Activated naive CD8-positive, alpha-beta T cell treated with anti-CD3 and anti-CD28 coated beads, Interleukin-2, amount 50 U/mL, for 16 hours (primary cell): ENCODE results near the gene PTPRCAP.
A peak's percentile ranks its signal among the peaks of the same experiment; 100 is the strongest.
"Not testable (repeated sequence)": the region's sequence is repeated elsewhere in the genome, so short reads cannot be mapped to it uniquely, and the experiment has no call there.

Experiments used
- DNase-seq: peaks from one replicate; pipeline ENCODE4 v3.0.0-alpha.2; 2020; ENCODE audit warnings: low read depth, low spot score

The PTPRCAP gene

DNA sequence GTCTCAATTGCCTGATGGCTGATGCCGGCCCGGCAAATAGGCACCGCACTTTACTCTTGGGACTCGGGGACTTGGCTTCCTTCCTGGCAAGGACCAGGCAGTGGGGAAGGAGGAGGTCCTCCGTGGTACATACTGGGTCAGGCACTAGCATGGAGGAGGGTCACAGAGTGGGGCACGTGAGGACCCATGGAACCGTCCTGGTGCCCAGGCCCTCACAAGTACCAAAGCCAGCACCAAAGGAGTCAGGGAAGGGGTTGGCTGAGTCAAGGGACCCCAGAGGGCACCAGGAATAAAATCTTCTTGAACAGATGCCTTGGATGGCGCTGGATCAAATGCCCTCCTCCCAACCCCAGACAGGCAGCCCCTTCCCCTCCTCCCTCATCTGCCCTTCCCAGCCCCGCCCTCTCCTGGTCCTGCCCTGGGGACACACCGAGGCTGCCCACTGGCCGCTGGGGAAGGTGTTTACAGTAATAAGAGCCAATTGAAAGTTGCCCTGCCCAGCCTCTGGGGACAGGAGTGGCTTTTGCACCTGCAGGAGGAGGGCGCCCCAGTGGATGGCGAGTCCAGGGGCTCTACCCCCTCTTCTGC, 27.6 kb downstream of the PTPRCAP start:
- DNase-seq: no peak

DNA sequence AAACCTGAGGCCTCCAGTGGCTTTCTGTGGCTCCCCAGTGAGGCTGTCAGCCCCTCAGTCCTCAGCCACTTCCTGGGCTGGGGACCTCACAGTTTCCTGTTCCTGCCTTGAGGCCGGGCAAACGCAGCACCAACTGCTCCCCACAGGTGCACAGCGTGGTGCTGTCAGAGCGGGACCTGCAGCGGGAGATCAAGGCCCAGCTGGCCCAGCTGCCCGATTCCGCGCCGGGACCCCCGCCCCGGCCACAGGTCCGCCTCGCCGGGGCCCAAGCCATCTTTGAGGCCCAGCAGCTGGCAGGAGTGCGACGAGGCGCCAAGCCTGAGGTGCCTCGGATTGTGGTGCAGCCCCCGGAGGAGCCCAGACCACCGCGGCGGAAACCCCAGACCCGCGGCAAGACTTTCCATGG, 28.2 kb downstream of the PTPRCAP start:
- no peak for DNase-seq

DNA sequence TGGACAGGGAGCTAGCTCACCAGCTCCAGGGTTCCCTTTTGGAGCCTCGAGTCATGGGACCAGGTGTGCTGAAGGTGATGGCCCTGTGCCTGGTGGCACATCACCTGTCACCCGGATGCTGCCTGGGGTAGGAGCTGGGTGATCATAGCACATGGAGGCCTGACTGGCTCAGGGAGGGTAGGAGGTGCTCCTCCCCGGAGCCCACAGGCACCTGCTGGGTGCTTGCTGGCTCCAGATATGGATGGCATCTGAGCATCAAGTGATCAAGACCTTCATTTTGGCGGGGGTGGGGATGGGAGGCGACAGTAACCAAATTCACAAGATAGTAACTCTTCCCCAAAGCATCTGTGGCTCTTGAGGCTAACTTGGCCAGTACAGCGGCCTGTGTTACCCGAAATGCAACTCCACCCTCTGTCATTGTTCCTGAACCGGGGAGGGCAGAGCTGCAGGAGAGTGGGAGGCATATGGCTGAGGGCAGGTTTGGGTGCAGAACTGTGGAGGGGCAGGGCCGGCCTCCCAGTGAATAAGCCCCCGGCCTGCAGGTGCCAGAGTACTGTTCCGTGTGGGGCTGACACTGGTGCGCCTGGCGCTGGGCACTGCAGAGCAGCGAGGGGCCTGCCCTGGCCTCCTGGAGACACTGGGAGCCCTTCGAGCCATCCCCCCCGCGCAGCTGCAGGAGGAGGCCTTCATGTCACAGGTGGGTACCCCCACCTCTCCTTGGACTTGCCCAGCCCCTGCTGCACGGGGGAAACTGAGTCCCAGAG, 28.9 kb downstream of the PTPRCAP start:
- DNase-seq: no peak

DNA sequence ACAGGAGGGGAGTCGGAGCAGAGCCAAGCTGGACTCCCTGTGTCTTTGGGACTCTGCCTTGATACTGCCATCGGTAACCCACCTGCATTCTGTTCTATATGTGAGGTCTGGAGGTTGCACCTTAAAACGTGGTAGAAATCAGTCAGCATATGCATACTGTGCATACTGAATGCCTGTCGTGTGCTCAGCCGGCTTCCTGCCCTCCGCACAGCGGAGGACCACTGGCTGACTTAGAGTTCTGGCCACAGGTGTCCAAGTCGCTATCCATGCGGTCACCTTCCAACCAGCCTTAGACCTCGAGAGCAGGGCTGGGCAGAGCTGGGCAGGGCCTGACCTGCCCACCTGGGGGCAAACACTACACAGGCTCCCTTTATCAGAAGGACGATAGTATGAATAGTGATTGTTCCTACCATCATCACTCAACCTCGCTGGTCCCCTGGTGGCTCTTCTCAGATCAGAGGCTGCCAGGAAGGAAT, 29.8 kb downstream of the PTPRCAP start:
- DNase-seq: no peak

DNA sequence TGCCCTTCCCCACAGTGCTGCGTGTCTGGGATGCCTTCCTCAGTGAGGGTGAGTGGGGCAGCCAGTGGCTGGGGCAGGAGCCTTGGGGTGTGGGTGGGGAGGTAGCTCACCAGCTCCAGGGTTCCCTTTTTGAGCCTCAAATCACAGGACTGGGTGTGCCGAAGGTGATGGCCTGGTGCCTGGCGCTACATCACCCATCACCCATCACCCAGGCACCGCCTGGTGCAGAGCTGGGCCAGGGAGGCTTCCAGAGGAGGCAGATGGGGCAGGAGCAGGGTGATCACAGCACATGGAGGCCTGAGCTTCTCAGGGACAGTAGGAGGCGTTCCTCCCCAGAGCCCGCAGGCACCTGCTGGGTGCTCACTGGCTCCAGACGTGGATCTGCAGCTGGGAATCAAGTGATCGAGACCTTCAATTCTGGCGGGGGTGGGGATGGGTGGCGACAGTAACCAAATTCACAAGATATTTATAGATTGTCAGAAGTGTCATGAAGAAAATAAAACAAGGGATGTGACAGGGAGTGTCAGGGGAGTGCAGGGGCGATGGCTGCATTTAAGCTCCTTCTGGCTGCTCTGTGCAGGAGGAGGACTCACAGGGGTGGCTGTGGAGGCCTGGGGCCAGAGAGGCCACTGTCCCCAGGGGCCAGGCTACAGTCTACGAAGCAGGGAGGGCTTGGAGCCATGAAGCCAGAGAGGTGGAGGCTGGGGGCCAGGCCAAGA, 30.4 kb downstream of the PTPRCAP start:
- no peak for DNase-seq

DNA sequence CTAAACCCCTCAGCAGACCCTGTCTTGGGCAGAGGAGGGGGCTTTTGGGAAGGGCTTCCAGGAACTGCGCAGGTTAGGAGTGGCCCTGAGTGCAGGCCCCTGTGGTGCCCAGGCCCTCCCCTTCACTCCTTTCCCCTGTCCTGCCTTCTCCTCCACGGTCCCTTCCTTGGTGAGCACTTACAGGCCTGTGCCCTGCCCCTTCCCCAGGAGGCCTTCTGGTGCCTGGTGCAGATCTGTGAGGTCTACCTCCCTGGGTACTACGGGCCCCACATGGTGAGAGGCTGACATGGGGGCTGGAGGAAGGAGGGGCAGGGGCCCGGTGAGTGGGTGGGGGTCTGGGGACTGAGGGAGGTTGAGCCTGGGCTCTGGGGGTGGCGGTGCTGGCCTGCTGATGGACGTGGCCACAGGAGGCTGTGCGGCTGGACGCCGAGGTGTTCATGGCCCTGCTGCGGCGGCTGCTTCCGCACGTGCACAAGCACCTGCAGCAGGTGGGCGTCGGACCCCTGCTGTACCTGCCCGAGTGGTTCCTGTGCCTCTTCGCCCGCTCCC, 31.0 kb downstream of the PTPRCAP start:
- no peak for DNase-seq

DNA sequence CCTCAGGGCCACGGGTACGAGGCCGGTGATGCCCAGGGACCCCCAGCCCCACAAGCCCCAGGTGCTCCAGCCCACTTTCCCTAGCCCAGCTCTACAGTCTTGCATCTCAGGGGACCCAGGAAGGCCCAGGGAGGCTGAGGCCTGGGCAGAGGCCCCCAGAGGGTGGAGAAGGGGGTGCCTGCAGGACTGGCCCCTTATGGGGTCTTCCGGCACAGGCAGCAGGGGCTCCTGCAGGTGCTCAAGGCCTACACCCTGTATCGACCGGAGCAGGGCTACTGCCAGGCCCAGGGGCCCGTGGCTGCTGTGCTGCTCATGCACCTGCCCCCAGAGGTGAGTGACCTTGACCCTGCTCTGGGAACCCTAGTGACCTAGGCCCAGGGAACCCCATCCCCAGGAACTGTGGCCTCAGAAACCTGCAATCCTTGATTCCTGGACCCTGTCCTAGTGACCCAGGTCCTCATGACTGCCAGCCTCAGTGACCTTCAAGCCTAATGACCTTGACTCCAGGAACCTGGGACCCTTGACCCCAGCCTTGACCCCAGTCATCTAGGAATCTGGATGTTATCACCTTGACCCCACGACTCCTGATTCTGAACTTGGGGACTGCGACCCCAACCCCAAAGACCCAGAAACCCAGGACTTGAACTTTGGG, 31.7 kb downstream of the PTPRCAP start:
- no peak for DNase-seq

DNA sequence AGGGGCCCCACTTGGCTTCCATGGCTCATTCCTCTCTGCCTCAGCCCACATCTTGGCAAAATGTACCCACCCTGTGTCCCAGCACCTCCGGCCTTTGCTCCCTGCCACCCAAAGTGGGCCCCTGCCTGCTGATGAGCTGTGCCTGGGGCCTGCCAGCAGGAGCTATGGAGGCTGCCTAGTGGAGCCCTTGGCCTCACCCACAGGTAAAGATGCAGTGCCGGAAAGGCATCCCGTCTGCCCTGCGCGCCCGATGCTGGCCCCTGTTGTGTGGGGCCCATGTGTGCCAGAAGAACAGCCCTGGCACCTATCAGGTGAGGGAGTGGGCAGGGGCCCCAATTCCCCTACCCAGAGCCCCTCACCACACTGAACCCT, 32.3 kb downstream of the PTPRCAP start:
- no peak for DNase-seq

DNA sequence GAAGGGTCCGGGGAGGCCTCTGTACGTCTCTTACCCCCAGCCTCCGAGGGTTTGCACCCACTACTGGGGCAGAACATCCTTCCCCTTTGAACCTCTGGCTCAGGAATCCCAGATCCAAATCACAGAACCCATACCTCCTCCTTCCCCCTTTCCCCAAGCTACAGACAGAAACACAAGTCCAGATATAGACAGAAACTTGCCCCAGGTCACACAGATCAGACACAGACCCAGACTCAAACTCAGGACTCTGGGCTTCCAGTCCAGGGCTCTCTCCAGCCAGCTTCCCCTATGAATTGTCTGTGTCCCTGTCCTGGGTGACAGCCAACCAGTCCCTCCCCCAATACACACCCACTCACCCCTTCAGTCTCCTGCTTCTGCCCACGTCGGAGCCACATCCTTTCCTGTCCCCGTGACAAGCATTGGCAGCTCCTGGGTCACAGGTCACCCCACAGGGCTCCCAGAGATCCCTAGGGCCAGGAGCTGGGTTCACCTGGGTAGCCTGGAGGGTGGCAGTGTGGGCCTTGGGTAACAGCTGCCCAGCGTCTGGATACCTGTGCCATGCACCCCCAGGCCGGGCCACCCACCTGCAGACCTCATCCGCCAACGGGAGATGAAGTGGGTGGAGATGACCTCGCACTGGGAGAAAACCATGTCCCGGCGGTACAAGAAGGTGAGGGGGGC, 32.8 kb downstream of the PTPRCAP start:
- DNase-seq: no peak

DNA sequence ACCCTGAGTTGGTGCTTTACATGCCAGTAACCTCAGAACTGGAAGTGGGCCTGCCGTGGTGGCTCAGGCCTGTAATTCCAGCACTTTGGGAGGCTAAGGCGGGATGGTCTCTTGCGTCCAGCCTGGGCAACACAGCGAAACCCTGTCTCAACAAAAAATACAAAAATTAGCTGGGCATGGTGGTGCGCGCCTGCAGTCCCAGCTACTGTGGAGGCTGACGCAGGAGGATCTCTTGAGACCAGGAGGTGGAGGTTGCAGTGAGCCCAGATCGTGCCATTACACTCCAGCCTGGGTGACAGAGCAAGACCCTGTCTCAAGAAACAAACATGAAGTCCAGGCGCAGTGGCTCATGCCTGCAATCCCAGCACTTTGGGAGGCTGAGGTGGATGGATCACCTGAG, 34.4 kb downstream of the PTPRCAP start:
- not testable (repeated sequence) for DNase-seq

DNA sequence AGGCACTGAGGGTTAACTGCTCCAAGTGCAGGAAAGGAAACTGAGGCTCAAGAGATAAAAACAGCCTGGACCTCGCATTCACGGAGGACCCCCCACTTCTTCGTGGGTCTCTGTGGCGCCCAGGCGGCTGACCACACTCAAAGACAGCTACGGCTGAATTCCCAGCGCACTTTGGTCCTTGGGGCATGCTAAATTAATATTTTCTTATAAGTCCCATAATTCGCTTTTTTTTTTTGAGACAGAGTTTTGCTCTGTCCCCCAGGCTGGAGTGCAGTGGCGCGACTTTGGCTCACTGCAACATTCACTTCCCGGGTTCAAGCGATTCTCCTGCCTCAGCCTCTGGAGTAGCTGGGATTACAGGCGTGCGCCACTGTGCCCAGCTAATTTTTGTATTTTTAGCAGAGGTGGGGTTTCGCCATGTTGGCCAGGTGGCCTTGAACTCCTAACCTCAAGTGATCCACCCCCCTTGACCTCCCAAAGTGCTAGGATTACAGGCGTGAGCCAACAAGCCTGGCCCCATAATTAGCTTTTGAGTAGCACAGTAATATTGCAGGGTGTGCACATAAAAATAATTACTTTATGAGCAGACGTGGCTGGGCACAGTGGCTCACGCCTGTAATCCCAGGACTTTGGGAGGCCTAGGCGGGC, 35.2 kb downstream of the PTPRCAP start:
- DNase-seq: not testable (repeated sequence)

DNA sequence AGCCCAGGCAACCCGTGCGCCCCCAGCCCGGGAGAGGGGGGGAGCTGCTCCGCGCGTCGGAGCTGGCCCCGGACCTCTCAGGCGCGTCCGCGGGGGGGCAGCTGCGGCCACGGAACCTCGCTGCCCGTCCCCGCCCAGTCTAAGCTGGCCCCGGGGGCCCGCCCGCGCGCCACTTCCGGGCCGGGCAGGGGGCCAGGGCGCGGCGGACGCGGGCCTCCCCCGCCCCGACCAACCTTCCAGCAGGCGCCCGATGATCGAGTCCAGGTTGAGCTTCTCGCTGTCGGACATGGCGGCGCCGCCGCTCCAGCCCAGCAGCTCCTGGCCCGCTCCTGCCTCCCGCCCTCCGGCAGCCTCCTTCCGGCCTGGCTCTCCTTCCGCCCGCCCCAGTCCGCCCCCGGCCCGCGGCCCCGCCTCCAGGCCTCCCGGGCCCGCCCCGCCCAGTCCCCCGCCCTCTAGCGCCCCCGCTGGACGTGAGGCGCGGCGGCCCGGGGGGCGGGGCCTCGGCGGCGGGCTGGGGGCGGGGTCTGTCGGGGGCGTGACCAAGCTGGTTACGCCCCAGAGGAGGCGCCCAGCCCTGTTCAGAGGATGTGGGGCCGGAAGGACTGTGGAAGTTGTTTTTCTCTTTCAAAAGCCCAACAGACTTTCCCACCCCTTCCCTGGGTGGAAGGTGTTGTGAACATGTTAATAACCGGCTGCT, 35.8 kb downstream of the PTPRCAP start, which contains the start of gene PPP1CA:
Gene PPP1CA, minus strand, starts transcription at position 364 of the 697 bp plus-strand sequence. Its CDS starts 76 bp downstream, at position 288.
- peak; percentile 79 for DNase-seq

DNA sequence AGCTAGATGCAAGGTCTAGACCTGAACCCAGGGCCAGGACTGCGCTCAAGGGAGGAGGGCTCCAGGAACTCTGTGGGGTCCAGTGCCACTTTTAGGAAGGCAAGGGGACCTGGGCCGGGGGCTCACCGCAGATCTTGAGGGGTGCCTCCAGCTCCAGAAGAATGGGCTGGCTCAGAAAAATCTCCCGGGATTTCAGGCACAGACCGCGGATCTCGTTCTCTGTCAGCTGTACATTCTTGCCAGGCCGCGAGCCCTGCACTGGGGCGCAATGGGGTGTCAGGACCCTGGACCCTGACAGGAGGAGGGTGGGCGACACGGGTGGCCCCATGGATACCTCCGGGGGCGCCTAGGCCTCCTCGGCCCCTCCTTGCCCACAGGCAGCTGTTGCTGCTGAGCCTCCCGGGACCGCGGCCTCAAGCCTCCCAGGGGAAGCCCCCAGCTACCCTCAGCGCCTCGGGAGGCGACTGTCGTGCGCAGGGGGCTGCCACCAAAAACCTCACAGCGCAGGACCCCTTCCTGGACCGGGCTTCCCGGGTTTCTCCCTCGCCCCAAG, 36.5 kb downstream of the PTPRCAP start:
- DNase-seq: no peak

DNA sequence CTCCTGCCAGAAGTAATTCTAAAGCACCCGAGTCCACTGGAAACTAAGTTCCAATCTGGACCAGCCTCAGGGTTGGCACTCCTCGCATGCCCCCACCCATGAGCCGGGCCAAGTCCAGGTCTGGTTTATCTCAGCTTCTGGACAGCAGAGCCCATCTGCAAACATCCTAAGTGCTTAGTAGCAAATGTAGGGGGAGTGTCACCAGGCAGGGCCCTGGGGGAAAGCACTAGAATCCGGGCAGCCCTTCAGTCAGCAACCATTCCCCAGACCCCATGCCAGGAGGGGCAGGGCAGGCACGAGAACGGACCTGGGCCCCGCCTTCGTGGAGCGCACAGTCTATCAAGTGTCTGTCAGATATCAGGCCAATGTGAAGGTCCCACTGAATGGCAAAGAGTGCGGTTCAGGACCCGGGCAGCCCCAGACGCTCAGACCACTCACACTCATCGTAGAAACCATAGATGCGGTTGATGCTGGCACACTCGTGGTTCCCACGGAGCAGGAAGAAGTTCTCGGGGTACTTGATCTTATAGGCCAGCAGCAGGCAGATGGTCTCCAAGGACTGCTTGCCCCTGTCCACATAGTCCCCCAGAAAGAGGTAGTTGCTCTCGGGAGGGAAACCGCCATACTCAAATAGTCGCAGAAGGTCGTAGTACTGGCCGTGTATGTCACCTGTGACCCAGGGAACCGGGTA, 37.1 kb downstream of the PTPRCAP start:
- DNase-seq: no peak

DNA sequence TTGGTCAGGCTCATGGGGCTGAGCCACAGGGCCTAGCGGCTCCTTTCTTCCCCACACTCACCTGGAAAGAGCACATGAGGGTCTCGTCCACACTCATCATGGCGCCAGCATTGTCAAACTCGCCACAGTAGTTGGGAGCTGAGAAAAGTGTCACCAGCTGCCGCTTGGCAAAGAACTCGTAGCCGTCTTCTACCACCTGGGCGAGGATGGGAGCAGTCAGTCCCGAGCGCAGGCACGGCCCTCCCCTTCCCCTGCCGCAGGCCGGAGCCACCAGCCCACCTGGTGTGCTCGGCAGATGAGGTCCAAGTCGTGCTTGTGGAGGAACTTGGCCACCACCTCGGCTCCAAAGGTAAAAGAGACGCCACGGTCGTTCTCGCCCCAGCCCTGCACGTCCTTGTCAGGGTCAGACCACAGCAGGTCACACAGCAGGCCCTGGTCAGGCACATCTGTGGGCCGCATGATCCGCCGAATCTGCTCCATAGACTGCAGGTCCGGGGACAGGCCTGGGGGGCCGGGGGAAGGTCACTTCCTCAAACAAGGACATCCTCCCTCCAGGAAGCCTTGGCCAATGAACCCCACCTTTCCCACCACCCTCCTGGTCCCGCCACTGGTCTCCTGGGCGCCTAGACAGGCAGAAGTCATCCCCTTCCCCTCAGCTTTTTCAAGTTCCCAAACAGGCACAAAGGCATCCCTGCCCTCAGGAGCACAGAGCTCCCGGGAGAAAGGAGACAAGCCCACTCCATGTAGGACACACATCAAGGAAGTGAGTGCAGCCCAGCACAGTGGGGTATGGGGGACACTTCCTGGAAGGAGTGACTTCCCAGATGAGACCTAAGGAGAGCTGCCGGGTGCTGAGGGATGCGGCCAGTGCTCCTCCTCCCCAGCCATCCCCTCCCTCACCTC, 38.6 kb downstream of the PTPRCAP start:
- no peak for DNase-seq

DNA sequence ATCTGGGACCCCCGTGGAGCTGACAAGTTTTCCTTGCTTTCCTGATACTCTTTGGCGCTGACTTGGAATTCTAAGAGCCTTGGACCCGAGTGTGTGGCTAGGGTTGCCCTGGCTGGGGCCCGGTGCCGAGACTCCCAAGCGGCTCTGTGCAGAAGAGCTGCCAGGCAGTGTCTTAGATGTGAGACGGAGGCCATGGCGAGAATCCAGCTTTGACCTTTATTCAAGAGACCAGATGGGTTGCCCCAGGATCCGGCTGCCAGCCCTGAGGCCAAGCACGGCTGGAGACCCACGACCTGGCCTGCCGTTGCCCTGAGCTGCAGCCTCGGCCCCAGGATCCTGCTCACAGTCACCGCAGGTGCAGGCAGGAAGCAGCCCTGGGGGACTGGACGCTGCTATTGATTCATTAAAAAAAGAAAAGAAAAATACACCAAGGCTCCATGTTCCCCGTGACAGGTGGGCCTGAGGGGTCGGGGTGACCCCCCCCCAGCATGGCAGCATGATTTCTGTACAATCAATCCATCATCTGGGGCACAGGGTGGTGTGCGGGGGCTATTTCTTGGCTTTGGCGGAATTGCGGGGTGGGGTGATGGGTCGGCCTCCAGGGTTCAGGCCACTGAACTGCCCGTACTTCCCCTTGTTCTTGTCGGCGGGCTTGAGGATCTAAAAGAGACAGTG, 39.4 kb downstream of the PTPRCAP start:
- no peak for DNase-seq

DNA sequence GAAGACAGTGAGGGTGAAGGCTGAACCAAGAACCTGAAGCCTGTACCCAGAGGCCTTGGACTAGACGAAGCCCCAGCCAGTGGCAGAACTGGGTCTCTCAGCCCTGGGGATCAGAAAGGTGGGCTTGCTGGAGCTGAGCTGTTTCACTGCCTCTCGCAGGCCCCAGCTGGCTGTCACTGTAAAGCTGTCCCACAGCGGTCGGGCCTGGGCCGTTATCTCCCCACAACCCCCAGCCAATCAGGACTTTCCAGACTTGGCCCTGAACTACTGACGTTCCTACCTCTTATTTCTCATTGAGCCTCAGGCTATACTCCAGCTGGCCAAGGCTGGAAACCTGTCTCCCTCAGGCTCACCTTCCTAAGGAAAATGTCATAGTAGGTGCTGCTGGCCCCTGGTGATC, 39.9 kb downstream of the PTPRCAP start:
- DNase-seq: no peak
